ENCODE measurements around the gene SNTA1. TPM values are rescaled to one million over a fixed set of nuclear protein-coding genes. Genes with fewer than 3 reads are reported as not detected.
A peak's percentile ranks its signal among the peaks of the same experiment; 100 is the strongest.

Gene SNTA1
- total and polyA plus RNA-seq, 2 of the 13 experiments (the other 11 are each of a cell fraction or from before 2014, with no cell fraction given), result 16.4 to 18.3 TPM

DNA sequence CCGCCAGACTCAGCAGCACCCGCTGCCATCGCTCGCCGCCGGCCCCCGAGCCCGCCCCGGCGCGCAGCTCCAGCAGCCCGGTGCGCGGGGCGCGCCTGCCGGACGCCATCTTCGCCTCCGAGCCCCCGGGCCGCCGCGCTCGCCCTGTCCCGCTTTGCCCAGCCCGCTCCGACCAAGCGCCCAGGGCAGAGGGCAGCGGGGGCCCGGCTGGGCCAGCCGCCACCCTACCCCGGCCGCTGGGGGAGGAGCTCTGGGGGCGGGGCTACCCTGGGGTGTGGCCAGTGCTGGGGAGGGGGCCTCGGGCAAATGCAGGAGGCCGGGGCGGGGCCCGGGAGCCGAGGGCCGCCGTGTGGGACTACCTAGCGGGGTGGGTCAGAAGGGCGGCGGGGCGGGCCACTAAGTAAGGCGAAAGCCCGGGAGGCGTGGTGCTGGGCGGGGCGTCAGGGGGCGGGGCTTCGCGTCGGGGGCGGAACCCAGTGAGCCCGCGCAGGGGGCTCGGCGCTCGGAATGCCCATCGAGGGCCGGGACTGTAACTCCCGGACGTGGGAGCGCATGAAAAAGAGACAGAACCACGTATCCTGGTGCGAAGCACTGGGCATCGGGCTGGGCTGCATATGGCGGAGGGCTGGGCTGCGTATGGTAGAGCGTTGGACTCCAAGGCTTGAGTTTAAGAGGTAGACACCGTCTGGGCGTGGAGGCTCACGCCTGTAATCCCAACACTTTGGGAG lies at the start of gene SNTA1 (continued):
- TF ChIP-seq, protein P1, sequence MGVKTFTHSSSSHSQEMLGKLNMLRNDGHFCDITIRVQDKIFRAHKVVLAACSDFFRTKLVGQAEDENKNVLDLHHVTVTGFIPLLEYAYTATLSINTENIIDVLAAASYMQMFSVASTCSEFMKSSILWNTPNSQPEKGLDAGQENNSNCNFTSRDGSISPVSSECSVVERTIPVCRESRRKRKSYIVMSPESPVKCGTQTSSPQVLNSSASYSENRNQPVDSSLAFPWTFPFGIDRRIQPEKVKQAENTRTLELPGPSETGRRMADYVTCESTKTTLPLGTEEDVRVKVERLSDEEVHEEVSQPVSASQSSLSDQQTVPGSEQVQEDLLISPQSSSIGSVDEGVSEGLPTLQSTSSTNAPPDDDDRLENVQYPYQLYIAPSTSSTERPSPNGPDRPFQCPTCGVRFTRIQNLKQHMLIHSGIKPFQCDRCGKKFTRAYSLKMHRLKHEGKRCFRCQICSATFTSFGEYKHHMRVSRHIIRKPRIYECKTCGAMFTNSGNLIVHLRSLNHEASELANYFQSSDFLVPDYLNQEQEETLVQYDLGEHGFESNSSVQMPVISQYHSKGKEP (CRISPR knock-in tag; IDR thresholded peaks at IDR 0.05), result no peak
- TF ChIP-seq ZNF207 (IDR thresholded peaks at IDR 0.05; ENCODE audit: borderline replicate concordance) (no peak), MTA1 (CRISPR knock-in tag; IDR thresholded peaks at IDR 0.05; ENCODE audit: borderline replicate concordance) (peak; percentile 87; the same call in 1 of the 2 replicates), SRY (CRISPR knock-in tag; IDR thresholded peaks at IDR 0.05) (no peak; the same call in none of the 2 replicates), SIX1 (CRISPR knock-in tag; IDR thresholded peaks at IDR 0.05; ENCODE audit: borderline replicate concordance) (no peak), MLLT10 (CRISPR knock-in tag; IDR thresholded peaks at IDR 0.05) (no peak), ZSCAN25 (CRISPR knock-in tag; IDR thresholded peaks at IDR 0.05) (0 out of 2 replicates have a peak, but pooled peaks have one; percentile 52), ZNF329 (CRISPR knock-in tag; IDR thresholded peaks at IDR 0.05; ENCODE audit: low read depth) (no peak; the same call in 1 of the 2 replicates), ZNF670 (CRISPR knock-in tag; IDR thresholded peaks at IDR 0.05; ENCODE audit: borderline replicate concordance) (no peak), ZNF350 (CRISPR knock-in tag; IDR thresholded peaks at IDR 0.05; ENCODE audit: borderline replicate concordance, low read depth) (no peak; the same call in 1 of the 2 replicates), FOSL2 (CRISPR knock-in tag; IDR thresholded peaks at IDR 0.05) (no peak), ZKSCAN5 (CRISPR knock-in tag; IDR thresholded peaks at IDR 0.05) (no peak), ZNF331 (CRISPR knock-in tag; IDR thresholded peaks at IDR 0.05) (no peak; the same call in 1 of the 2 replicates), ISX (CRISPR knock-in tag; conservative IDR thresholded peaks at IDR 0.05) (no peak)
- TF ChIP-seq, protein P2, sequence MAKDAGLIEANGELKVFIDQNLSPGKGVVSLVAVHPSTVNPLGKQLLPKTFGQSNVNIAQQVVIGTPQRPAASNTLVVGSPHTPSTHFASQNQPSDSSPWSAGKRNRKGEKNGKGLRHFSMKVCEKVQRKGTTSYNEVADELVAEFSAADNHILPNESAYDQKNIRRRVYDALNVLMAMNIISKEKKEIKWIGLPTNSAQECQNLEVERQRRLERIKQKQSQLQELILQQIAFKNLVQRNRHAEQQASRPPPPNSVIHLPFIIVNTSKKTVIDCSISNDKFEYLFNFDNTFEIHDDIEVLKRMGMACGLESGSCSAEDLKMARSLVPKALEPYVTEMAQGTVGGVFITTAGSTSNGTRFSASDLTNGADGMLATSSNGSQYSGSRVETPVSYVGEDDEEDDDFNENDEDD (CRISPR knock-in tag; IDR thresholded peaks at IDR 0.05; ENCODE audit: borderline replicate concordance), result 0 out of 2 replicates have a peak, but pooled peaks have one; percentile 2
- TF ChIP-seq, protein P3, sequence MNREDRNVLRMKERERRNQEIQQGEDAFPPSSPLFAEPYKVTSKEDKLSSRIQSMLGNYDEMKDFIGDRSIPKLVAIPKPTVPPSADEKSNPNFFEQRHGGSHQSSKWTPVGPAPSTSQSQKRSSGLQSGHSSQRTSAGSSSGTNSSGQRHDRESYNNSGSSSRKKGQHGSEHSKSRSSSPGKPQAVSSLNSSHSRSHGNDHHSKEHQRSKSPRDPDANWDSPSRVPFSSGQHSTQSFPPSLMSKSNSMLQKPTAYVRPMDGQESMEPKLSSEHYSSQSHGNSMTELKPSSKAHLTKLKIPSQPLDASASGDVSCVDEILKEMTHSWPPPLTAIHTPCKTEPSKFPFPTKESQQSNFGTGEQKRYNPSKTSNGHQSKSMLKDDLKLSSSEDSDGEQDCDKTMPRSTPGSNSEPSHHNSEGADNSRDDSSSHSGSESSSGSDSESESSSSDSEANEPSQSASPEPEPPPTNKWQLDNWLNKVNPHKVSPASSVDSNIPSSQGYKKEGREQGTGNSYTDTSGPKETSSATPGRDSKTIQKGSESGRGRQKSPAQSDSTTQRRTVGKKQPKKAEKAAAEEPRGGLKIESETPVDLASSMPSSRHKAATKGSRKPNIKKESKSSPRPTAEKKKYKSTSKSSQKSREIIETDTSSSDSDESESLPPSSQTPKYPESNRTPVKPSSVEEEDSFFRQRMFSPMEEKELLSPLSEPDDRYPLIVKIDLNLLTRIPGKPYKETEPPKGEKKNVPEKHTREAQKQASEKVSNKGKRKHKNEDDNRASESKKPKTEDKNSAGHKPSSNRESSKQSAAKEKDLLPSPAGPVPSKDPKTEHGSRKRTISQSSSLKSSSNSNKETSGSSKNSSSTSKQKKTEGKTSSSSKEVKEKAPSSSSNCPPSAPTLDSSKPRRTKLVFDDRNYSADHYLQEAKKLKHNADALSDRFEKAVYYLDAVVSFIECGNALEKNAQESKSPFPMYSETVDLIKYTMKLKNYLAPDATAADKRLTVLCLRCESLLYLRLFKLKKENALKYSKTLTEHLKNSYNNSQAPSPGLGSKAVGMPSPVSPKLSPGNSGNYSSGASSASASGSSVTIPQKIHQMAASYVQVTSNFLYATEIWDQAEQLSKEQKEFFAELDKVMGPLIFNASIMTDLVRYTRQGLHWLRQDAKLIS (CRISPR knock-in tag; IDR thresholded peaks at IDR 0.05), result no peak
- TF ChIP-seq, protein P4, sequence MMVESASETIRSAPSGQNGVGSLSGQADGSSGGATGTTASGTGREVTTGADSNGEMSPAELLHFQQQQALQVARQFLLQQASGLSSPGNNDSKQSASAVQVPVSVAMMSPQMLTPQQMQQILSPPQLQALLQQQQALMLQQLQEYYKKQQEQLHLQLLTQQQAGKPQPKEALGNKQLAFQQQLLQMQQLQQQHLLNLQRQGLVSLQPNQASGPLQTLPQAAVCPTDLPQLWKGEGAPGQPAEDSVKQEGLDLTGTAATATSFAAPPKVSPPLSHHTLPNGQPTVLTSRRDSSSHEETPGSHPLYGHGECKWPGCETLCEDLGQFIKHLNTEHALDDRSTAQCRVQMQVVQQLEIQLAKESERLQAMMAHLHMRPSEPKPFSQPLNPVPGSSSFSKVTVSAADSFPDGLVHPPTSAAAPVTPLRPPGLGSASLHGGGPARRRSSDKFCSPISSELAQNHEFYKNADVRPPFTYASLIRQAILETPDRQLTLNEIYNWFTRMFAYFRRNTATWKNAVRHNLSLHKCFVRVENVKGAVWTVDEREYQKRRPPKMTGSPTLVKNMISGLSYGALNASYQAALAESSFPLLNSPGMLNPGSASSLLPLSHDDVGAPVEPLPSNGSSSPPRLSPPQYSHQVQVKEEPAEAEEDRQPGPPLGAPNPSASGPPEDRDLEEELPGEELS (CRISPR knock-in tag; IDR thresholded peaks at IDR 0.05), result no peak
- TF ChIP-seq, protein P5, sequence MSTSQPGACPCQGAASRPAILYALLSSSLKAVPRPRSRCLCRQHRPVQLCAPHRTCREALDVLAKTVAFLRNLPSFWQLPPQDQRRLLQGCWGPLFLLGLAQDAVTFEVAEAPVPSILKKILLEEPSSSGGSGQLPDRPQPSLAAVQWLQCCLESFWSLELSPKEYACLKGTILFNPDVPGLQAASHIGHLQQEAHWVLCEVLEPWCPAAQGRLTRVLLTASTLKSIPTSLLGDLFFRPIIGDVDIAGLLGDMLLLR (CRISPR knock-in tag; IDR thresholded peaks at IDR 0.05), result no peak
- TF ChIP-seq, protein P6, sequence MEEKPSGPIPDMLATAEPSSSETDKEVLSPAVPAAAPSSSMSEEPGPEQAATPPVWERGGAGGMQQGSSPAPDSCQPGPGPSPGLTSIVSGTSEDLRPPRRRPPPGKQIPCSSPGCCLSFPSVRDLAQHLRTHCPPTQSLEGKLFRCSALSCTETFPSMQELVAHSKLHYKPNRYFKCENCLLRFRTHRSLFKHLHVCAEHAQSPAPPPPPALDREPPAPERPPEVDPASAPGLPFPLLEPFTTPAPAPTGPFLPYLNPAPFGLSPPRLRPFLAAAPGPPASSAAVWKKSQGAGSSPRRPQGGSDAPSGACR (CRISPR knock-in tag; IDR thresholded peaks at IDR 0.05), result no peak
